NCI-H774 (cell line): Measurements from ENCODE around the gene CLDN5.

Experiments used
- DNase-seq: peaks from one replicate; lab custom pipeline; 2025; lab: John Stamatoyannopoulos, UW

Gene CLDN5

GRCh38 chr22:19480789-19481188 is 43.4 kb downstream of the CLDN5 start:
- DNase-seq, result no peak

- no peak for DNase-seq
These were observed 44.0 kb downstream of the CLDN5 start for GRCh38 chr22:19480173-19480568.

- peak; percentile 97 for DNase-seq
These were observed 44.6 kb downstream of the CLDN5 start, which contains the start of gene CDC45 for GRCh38 chr22:19479355-19480172. TSS of gene CDC45 (plus strand) at chr22:19479920. CDS start at chr22:19479969, 49 bp downstream.

- peak; percentile 77 for DNase-seq
These were observed 45.3 kb downstream of the CLDN5 start, which contains the start of gene UFD1 for GRCh38 chr22:19478901-19479354. TSS of gene UFD1 (minus strand) at chr22:19479193. CDS start at chr22:19479085, 108 bp downstream.

GRCh38 chr22:19478045-19478900 is 45.9 kb downstream of the CLDN5 start:
- DNase-seq, result no peak

GRCh38 chr22:19477321-19478044 is 46.7 kb downstream of the CLDN5 start:
- DNase-seq, result no peak

- no peak for DNase-seq
These were observed 48.2 kb downstream of the CLDN5 start for GRCh38 chr22:19476023-19476422.

GRCh38 chr22:19473578-19473977 is 50.6 kb downstream of the CLDN5 start:
- no peak for DNase-seq
